ENCODE results near the gene FLYWCH1.
A peak's percentile ranks its signal among the peaks of the same experiment; 100 is the strongest.

FLYWCH1 gene

DNA sequence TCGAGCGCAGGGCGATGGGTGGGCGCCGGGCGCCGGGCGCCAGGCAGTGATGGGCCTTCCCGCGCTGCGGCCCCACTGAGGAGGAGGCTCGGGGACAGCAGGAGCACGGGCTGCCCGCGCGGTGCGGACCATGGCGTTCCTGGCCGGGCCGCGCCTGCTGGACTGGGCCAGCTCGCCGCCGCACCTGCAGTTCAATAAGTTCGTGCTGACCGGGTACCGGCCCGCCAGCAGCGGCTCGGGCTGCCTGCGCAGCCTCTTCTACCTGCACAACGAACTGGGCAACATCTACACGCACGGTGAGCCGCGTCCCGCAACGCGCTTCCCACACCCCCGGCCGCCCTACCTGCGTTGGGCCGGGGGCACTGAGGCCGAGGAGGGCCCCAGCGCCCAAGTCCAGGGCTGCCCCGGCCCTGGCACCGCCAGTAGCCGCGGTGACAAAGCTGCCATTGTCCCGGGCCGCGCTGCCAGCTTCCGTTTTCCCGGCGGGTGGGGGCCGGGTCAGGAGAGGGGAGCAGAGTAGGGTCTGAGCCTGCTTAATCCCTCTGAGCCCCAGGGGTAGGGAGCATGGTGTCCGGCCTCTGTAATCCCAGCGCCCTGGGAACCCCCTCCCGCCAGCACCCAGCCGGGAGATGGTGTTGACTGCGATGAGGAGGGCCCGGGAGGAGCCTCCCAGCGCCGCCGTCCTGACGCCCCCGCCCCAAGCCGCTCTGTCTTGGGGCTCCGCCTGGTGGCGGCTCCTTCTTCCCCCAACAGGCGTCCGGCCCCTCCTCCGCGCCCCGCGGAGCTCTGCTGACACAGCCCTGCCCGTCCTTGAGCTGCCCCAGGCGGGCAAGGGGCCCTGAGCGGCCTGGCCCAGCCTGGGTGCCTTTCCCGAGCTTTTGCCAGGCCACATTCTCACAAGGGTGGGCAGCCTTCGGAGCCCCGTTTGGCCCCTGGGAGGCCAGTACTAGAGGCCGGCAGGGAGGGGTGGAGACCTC, 58.1 kb downstream of the FLYWCH1 start:
- H3K27ac ChIP-seq, result peak overlapping the region; percentile 76
- TF ChIP-seq, protein P1, sequence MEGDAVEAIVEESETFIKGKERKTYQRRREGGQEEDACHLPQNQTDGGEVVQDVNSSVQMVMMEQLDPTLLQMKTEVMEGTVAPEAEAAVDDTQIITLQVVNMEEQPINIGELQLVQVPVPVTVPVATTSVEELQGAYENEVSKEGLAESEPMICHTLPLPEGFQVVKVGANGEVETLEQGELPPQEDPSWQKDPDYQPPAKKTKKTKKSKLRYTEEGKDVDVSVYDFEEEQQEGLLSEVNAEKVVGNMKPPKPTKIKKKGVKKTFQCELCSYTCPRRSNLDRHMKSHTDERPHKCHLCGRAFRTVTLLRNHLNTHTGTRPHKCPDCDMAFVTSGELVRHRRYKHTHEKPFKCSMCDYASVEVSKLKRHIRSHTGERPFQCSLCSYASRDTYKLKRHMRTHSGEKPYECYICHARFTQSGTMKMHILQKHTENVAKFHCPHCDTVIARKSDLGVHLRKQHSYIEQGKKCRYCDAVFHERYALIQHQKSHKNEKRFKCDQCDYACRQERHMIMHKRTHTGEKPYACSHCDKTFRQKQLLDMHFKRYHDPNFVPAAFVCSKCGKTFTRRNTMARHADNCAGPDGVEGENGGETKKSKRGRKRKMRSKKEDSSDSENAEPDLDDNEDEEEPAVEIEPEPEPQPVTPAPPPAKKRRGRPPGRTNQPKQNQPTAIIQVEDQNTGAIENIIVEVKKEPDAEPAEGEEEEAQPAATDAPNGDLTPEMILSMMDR (conservative IDR thresholded peaks at IDR 0.05), result peak; percentile 41

DNA sequence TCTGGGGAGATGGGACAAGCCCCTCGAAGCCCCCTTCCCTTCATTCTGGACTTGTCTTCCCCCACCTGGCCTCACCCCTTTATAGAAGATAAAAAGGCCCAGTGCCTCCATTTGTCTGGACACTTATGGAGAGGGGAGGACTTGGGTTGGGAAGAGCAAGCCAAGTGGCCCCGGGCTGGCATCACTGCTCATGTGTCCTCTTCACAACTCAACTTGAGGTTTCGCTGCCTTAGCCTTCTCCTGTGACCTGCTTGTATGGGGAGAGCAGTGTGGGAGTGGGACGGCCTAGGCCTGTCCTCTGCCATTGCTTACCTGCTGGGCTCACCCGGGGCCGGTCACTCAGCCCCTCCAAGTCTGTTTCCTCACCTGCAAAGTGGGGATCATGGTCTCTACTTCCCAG, 58.8 kb downstream of the FLYWCH1 start:
- H3K27ac ChIP-seq, result peak overlapping the region; percentile 76
- TF ChIP-seq, protein P1 (conservative IDR thresholded peaks at IDR 0.05), result no peak

DNA sequence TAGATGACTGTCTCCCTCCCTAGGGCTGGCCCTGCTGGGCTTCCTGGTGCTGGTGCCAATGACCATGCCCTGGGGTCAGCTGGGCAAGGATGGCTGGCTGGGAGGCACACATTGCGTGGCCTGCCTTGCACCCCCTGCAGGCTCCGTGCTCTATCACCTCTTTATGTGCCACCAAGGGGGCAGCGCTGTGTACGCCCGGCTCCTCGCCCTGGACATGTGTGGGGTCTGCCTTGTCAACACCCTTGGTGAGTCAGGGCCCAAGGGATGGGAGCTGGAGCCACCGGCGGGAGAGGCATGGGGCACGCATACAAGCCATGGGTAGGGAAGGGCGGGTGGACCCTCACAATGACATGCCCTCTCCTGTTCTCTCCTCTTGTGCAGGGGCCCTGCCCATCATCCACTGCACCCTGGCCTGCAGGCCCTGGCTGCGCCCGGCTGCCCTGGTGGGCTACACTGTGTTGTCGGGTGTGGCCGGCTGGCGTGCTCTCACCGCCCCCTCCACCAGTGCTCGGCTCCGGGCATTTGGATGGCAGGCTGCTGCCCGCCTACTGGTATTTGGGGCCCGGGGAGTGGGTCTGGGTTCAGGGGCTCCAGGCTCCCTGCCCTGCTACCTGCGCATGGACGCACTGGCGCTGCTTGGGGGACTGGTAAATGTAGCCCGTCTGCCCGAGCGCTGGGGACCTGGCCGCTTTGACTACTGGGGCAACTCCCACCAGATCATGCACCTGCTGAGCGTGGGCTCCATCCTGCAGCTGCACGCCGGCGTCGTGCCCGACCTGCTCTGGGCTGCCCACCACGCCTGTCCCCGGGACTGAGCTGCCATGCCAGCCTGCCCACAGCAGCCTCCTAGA, 59.6 kb downstream of the FLYWCH1 start:
- TF ChIP-seq, protein P1 (conservative IDR thresholded peaks at IDR 0.05), result no peak
- peak overlapping the region; percentile 76 for H3K27ac ChIP-seq

DNA sequence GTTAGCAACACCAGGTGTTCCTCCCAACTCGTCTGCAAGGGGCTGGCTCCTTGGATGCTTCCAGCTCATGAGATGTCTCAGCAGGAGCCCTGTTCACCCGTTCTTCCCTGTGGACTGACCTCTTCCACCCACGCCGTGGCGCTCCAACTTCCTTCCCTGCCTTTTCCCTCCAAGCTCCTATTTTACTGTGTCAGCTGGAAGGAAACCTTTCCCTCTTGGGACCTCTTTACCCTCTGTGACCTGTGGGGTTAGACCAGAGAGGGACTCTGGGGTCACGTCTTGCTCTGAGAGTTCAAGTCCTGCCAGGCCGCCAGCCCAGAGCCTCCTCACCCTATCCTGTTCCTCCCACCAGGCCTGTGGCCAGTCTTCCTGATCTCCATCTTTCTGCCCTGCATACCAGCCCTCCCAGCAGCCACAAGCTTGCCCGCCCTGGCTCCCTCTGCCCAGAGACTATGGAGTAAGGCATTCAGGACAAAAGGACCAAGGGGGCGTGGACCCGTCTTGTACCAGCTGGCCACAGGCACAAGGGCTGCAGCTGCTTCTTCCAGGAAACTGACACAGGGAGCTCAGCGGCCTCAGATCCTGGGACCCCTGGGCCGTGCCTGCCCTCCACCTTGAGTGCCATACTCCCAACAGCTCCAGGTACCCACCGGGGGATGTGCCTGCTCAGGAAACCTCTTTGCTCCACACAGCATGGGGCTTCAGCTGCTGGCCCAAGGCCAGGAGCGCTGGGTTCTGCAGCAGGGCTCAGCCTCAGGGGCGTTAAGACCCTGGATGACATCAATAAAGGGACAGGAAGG, 60.5 kb downstream of the FLYWCH1 start:
- TF ChIP-seq, protein P1 (conservative IDR thresholded peaks at IDR 0.05), result no peak
- H3K27ac ChIP-seq, result peak overlapping the region; percentile 76

DNA sequence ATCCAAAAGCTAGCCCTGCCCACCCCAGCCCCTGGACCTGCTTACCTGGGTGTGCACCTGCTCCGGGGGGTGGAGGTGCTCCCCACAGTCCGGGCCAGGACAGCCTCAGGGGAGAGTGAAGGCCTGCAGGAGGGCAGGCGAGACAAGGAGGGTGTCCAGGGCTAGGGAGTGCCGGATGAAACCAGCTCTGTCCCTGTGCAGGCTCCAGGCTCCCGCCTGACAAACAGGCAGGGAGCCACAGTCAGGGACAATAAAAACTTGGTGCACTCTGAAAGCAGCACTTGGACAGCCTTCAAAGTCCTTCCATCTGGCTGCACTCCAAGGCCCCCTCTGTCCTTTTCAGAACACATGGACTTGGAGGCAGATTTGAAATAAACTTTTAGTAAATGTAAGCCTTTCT, 61.4 kb downstream of the FLYWCH1 start:
- TF ChIP-seq, protein P1 (conservative IDR thresholded peaks at IDR 0.05), result no peak

DNA sequence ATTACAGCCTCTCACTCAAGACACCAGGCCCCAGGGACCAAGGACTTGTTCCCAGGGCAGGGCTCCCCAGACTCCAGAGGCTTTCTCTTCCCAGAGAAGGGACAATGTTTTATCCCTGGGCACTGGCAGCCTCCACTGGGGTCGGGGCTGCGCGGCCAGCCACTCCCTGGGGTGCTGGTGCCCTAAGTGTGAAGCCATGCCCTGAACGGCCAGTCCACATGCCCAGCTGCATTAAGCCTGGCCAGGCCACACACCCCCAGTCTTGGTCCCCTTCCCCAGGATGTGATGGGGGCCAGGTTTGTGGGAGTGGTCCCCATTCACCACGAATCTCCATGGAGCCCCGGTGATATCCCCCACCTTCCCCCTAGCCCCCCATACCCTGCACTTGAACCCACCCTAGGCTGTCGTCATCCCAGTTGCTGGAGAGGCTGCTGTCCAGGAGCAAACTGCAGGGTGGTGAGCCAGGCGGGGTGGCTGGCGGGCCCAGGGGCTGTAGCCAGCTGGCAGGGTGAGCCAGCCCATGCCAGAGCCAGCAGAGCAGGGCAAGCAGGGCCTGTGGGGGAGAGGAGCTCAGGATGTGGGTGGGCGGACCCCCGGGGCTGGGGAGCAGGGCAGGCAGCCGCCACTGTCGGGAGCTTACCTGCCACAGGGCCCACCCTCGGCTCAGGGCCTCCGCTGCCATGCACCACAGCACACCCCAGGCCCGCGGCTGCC, 62.0 kb downstream of the FLYWCH1 start:
- TF ChIP-seq, protein P1 (conservative IDR thresholded peaks at IDR 0.05), result no peak
- H3K27ac ChIP-seq, result peak overlapping the region; percentile 76

More for the DNA sequence above, 61.4 kb downstream of the FLYWCH1 start:
- peak overlapping the region; percentile 76 for H3K27ac ChIP-seq

All from VCaP (cell line).